ENCODE results near the gene SP7.

DNA sequence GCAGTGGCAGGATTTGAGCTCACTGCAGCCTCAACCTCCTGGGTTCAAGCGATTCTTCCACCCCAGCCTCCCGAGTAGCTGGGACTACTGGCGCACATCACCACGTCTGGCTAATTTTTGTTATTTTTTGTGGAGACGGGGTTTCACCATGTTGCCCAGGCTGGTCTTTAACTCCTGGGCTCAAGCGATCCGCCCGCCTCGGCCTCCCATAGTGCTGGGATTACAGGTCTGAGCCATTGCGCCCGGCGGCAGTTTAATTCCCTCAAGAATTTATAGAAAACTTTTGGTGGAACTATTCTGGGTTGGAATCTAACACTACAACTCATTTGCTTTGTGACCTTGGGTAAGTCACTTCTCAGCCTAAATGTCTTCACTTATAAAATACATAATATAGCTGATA is 42.1 kb upstream of the SP7 start:
- TF ChIP-seq EZH2 (IDR thresholded peaks at IDR 0.05; ENCODE audit: low read depth) = no peak
- TF ChIP-seq, protein P1, sequence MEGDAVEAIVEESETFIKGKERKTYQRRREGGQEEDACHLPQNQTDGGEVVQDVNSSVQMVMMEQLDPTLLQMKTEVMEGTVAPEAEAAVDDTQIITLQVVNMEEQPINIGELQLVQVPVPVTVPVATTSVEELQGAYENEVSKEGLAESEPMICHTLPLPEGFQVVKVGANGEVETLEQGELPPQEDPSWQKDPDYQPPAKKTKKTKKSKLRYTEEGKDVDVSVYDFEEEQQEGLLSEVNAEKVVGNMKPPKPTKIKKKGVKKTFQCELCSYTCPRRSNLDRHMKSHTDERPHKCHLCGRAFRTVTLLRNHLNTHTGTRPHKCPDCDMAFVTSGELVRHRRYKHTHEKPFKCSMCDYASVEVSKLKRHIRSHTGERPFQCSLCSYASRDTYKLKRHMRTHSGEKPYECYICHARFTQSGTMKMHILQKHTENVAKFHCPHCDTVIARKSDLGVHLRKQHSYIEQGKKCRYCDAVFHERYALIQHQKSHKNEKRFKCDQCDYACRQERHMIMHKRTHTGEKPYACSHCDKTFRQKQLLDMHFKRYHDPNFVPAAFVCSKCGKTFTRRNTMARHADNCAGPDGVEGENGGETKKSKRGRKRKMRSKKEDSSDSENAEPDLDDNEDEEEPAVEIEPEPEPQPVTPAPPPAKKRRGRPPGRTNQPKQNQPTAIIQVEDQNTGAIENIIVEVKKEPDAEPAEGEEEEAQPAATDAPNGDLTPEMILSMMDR (conservative IDR thresholded peaks at IDR 0.05) = no peak

Data from PC-9 (cell line).